Measurements from ENCODE around the gene TPSG1.

DNA sequence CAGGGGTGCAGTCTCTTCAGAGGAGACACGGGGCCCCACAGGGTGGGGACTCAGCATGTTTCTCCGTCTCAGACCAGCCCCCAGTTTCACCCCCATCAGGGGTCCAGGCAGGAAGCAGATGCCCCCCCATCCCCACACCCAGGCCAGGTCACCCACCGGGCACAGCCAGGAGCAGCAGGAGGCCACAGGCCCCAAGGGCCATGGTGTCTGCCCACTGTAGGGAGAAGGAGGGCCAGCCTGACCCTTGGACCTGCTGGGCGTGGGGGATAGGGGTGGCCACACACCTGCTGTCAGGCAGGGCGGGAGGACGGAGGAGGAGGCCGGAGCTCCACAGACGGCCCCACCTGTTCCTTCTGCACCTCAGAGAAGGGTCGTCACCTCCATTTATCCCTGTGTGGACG is at the start of gene TPSG1:
- TF ChIP-seq, protein P1, sequence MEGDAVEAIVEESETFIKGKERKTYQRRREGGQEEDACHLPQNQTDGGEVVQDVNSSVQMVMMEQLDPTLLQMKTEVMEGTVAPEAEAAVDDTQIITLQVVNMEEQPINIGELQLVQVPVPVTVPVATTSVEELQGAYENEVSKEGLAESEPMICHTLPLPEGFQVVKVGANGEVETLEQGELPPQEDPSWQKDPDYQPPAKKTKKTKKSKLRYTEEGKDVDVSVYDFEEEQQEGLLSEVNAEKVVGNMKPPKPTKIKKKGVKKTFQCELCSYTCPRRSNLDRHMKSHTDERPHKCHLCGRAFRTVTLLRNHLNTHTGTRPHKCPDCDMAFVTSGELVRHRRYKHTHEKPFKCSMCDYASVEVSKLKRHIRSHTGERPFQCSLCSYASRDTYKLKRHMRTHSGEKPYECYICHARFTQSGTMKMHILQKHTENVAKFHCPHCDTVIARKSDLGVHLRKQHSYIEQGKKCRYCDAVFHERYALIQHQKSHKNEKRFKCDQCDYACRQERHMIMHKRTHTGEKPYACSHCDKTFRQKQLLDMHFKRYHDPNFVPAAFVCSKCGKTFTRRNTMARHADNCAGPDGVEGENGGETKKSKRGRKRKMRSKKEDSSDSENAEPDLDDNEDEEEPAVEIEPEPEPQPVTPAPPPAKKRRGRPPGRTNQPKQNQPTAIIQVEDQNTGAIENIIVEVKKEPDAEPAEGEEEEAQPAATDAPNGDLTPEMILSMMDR (optimal IDR thresholded peaks at IDR 0.05 in 1 of 3, IDR thresholded peaks at IDR 0.05 in 1 of 3, conservative IDR thresholded peaks at IDR 0.05 in 1 of 3; ENCODE audit: extremely low read depth in 1 of 3, insufficient read depth in 2 of 3, low read length in 3 of 3) = no peak
- no peak for TF ChIP-seq EZH2 (IDR thresholded peaks at IDR 0.05; ENCODE audit: low read length)
